Neural progenitor cell (in vitro differentiated cells): ENCODE data around the gene ZSCAN21. TPM values are rescaled to one million over a fixed set of nuclear protein-coding genes. Genes with fewer than 3 reads are reported as not detected.

Source experiments
- DNase-seq: peaks from one replicate; pipeline ENCODE4 v3.0.0-alpha.2; 2016; ENCODE audit warnings: low spot score
- H2AFZ ChIP-seq: fragments of 200-600 bp; sonication (generic); replicated peaks from 2 replicates; pipeline ENCODE4 v1.6.1; 2016; ENCODE audit warnings: antibody characterized with exemption
- H3F3A ChIP-seq: fragments of 200-600 bp; sonication (generic); 2 replicates; pipeline ENCODE4 v1.6.1; 2016; ENCODE audit warnings: antibody characterized with exemption, low read depth
- H3K27ac ChIP-seq: fragments of 200-600 bp; sonication (generic); 2 replicates; pipeline ENCODE4 v1.5.1; 2016; ENCODE audit warnings: mild to moderate bottlenecking
- H3K27me3 ChIP-seq: fragments of 200-600 bp; sonication (generic); 2 replicates; pipeline ENCODE4 v1.6.1; 2016; ENCODE audit warnings: mild to moderate bottlenecking, moderate library complexity
- H3K36me3 ChIP-seq: fragments of 200-600 bp; sonication (generic); 2 replicates; pipeline ENCODE4 v1.5.1; 2016
- H3K4me1 ChIP-seq: fragments of 200-600 bp; sonication (generic); 2 replicates; pipeline ENCODE4 v1.6.1; 2016; ENCODE audit warnings: mixed run types
- H3K4me2 ChIP-seq: fragments of 200-600 bp; sonication (generic); 2 replicates; pipeline ENCODE4 v1.6.1; 2016
- H3K4me3 ChIP-seq: fragments of 200-600 bp; sonication (generic); 2 replicates; pipeline ENCODE4 v1.5.1; 2016
- H3K79me2 ChIP-seq: fragments of 200-600 bp; sonication (generic); 2 replicates; pipeline ENCODE4 v1.6.1; 2016; ENCODE audit warnings: low read depth
- H3K9ac ChIP-seq: fragments of 200-600 bp; sonication (generic); 2 replicates; pipeline ENCODE4 v1.6.1; 2016
- H3K9me3 ChIP-seq: fragments of 200-600 bp; sonication (generic); 2 replicates; pipeline ENCODE4 v1.5.1; 2016; ENCODE audit warnings: low read depth
- H4K20me1 ChIP-seq: fragments of 200-600 bp; sonication (generic); 2 replicates; pipeline ENCODE4 v1.6.1; 2016; ENCODE audit warnings: low read depth
- H3K27ac Mint-ChIP-seq: 3 replicates; pipeline ENCODE4 v1.8.0; 2021; ENCODE audit warnings: mixed read lengths
- H3K27me3 Mint-ChIP-seq: 2 replicates; pipeline ENCODE4 v1.8.0; 2022; ENCODE audit warnings: low read depth, mild to moderate bottlenecking, inconsistent platforms, moderate library complexity, mixed read lengths; ENCODE audit not compliant: insufficient read depth
- H3K36me3 Mint-ChIP-seq: 3 replicates; pipeline ENCODE4 v1.8.0; 2021; ENCODE audit warnings: mixed read lengths
- H3K4me1 Mint-ChIP-seq: 3 replicates; pipeline ENCODE4 v1.8.0; 2021; ENCODE audit warnings: mixed read lengths
- H3K4me3 Mint-ChIP-seq: 3 replicates; pipeline ENCODE4 v1.8.0; 2021; ENCODE audit warnings: mild to moderate bottlenecking, moderate library complexity, mixed read lengths
- H3K9me3 Mint-ChIP-seq: 3 replicates; pipeline ENCODE4 v1.8.0; 2020; ENCODE audit warnings: mixed read lengths
- EZH2 ChIP-seq: fragments of 200-600 bp; sonication (generic); IDR thresholded peaks from 2 replicates; pipeline ENCODE4 v1.6.1; 2017; ENCODE audit warnings: antibody characterized with exemption, mild to moderate bottlenecking, moderate library complexity
- EZH2phosphoT487 ChIP-seq: fragments of 200-600 bp; sonication (generic); IDR thresholded peaks from 2 replicates; pipeline ENCODE4 v1.6.1; 2017; ENCODE audit warnings: antibody characterized with exemption
- total RNA-seq: library from RNA; depleted of rRNA; stranded (reverse); fragments of >200 nt; gene quantifications from 2 replicates; pipeline ENCODE4 v1.2.3, GENCODE V29; 2015; ENCODE audit warnings: low replicate concordance
- TF ChIP-seq, protein P1 (sequence below): fragments of 200-600 bp; sonication (generic); IDR thresholded peaks from 2 replicates; pipeline ENCODE4 v1.5.1; 2017; ENCODE audit warnings: antibody characterized with exemption, mild to moderate bottlenecking

ZSCAN21 gene
- total RNA-seq, 1 donor from 2014 or later, result 29.0 TPM

DNA sequence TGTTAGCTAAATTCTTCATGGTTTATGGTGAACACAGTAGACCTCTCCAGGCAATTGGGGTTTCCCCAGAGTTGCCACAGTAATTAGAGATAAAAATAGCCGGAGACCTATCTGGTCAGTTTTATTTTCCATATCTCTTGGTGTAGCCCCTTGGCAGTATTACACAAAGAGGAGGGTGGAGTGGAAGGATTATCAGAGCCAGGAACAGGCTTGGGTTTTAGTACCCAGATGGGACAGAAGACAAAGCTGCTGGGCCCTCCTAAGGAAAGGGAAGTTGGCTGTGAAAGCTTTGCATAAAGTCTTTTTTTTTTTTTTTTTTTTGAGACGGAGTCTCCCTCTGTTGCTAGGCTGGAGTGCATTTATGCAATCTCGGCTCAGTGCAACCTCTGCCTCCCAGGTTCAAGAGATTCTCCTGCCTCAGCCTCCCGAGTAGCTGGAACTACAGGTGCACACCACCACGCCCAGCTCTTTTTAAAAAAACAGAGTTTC lies 9.7 kb downstream of the ZSCAN21 start:
- no peak overlapping the region for H2AFZ ChIP-seq
- no peak overlapping the region for H3K9ac ChIP-seq
- peaks cover 6% of the 10 kb centered on the region for H3K36me3 ChIP-seq
- no peak overlapping the region for H3K4me2 ChIP-seq
- peaks cover 33% of the 10 kb centered on the region for H3K36me3 Mint-ChIP-seq
- no peak overlapping the region for H3K27ac Mint-ChIP-seq
- TF ChIP-seq EZH2phosphoT487 (no peak), EZH2 (no peak)
- TF ChIP-seq, protein P1, sequence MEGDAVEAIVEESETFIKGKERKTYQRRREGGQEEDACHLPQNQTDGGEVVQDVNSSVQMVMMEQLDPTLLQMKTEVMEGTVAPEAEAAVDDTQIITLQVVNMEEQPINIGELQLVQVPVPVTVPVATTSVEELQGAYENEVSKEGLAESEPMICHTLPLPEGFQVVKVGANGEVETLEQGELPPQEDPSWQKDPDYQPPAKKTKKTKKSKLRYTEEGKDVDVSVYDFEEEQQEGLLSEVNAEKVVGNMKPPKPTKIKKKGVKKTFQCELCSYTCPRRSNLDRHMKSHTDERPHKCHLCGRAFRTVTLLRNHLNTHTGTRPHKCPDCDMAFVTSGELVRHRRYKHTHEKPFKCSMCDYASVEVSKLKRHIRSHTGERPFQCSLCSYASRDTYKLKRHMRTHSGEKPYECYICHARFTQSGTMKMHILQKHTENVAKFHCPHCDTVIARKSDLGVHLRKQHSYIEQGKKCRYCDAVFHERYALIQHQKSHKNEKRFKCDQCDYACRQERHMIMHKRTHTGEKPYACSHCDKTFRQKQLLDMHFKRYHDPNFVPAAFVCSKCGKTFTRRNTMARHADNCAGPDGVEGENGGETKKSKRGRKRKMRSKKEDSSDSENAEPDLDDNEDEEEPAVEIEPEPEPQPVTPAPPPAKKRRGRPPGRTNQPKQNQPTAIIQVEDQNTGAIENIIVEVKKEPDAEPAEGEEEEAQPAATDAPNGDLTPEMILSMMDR, result no peak
- H3K4me1 Mint-ChIP-seq, result no peaks in the 10 kb centered on the region
- DNase-seq, result no peak
- no peaks in the 10 kb centered on the region for H3K27me3 Mint-ChIP-seq
- H3K27ac ChIP-seq, result no peak overlapping the region
- no peaks in the 10 kb centered on the region for H3K9me3 ChIP-seq
- H3K4me3 Mint-ChIP-seq, result no peak overlapping the region
- H4K20me1 ChIP-seq, result no peaks in the 10 kb centered on the region
- no peaks in the 10 kb centered on the region for H3K4me1 ChIP-seq
- H3K4me3 ChIP-seq, result no peak overlapping the region
- no peaks in the 10 kb centered on the region for H3K9me3 Mint-ChIP-seq
- no peaks in the 10 kb centered on the region for H3F3A ChIP-seq
- H3K27me3 ChIP-seq, result no peaks in the 10 kb centered on the region
- H3K79me2 ChIP-seq, result peaks cover 13% of the 10 kb centered on the region

GRCh38 chr7:100061518-100062193 lies 12.1 kb downstream of the ZSCAN21 start:
- Mint-ChIP-seq H3K36me3 (peaks cover 47% of the 10 kb centered on the region), H3K27ac (no peak overlapping the region), H3K4me3 (no peak overlapping the region), H3K9me3 (no peaks in the 10 kb centered on the region), H3K4me1 (no peaks in the 10 kb centered on the region), H3K27me3 (no peaks in the 10 kb centered on the region)
- no peaks in the 10 kb centered on the region for H4K20me1 ChIP-seq
- no peak overlapping the region for H3K4me3 ChIP-seq
- H3K27me3 ChIP-seq, result no peaks in the 10 kb centered on the region
- no peaks in the 10 kb centered on the region for H3K9me3 ChIP-seq
- TF ChIP-seq EZH2, result no peak
- TF ChIP-seq, protein P1, result no peak
- TF ChIP-seq EZH2phosphoT487, result no peak
- no peak for DNase-seq
- no peak overlapping the region for H3K27ac ChIP-seq
- H3K4me1 ChIP-seq, result no peaks in the 10 kb centered on the region
- peaks cover 14% of the 10 kb centered on the region for H3F3A ChIP-seq
- H3K9ac ChIP-seq, result no peak overlapping the region
- H3K79me2 ChIP-seq, result no peaks in the 10 kb centered on the region
- H3K4me2 ChIP-seq, result no peak overlapping the region
- H2AFZ ChIP-seq, result no peak overlapping the region
- peaks cover 6% of the 10 kb centered on the region for H3K36me3 ChIP-seq

DNA sequence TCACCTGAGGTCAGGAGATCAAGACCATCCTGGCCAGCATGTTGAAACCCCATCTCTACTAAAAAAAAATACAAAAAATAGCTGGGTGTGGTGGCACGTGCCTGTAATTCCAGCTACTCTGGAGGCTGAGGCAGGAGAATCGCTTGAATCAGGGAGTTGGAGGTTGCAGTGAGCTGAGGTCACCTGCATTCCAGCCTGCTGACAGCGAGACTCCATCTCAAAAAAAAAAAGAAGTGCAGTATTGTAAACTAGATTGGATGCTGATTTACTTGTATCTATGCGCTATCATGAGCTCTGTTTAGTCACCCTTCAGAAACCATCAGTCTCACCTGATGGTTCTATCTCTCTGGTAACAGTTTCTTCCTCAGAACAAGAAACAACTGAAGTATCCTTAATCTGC lies 13.8 kb downstream of the ZSCAN21 start:
- H3K36me3 Mint-ChIP-seq, result peaks cover 48% of the 10 kb centered on the region

More for the DNA sequence above, 13.8 kb downstream of the ZSCAN21 start:
- Histone ChIP-seq H3K79me2 (no peaks in the 10 kb centered on the region), H4K20me1 (no peaks in the 10 kb centered on the region), H3K27me3 (no peaks in the 10 kb centered on the region), H3K9ac (no peak overlapping the region), H3K27ac (no peak overlapping the region), H3K4me1 (no peaks in the 10 kb centered on the region), H2AFZ (no peak overlapping the region), H3F3A (peaks cover 31% of the 10 kb centered on the region), H3K4me2 (no peak overlapping the region), H3K9me3 (no peaks in the 10 kb centered on the region), H3K4me3 (no peak overlapping the region), H3K36me3 (peaks cover 6% of the 10 kb centered on the region)
- no peak overlapping the region for H3K27ac Mint-ChIP-seq
- no peak overlapping the region for H3K4me3 Mint-ChIP-seq
- no peak for DNase-seq
- peaks cover 2% of the 10 kb centered on the region for H3K27me3 Mint-ChIP-seq
- TF ChIP-seq EZH2 (no peak), EZH2phosphoT487 (no peak)
- TF ChIP-seq, protein P1, result no peak
- H3K4me1 Mint-ChIP-seq, result no peaks in the 10 kb centered on the region
- peaks cover 5% of the 10 kb centered on the region for H3K9me3 Mint-ChIP-seq
